PC-9 (cell line): ENCODE data around the gene CBX4.

Source experiments
- EZH2 ChIP-seq: fragments of 200-600 bp; sonication (generic); IDR thresholded peaks from 2 replicates; pipeline ENCODE4 v1.8.0; 2017; ENCODE audit warnings: antibody characterized with exemption, low read depth
- TF ChIP-seq, protein P1 (sequence below): fragments of 200-600 bp; sonication (generic); conservative IDR thresholded peaks from 2 replicates; pipeline ENCODE4 v1.6.1; 2017; ENCODE audit warnings: mixed run types, antibody characterized with exemption, mild to moderate bottlenecking, moderate library complexity

DNA sequence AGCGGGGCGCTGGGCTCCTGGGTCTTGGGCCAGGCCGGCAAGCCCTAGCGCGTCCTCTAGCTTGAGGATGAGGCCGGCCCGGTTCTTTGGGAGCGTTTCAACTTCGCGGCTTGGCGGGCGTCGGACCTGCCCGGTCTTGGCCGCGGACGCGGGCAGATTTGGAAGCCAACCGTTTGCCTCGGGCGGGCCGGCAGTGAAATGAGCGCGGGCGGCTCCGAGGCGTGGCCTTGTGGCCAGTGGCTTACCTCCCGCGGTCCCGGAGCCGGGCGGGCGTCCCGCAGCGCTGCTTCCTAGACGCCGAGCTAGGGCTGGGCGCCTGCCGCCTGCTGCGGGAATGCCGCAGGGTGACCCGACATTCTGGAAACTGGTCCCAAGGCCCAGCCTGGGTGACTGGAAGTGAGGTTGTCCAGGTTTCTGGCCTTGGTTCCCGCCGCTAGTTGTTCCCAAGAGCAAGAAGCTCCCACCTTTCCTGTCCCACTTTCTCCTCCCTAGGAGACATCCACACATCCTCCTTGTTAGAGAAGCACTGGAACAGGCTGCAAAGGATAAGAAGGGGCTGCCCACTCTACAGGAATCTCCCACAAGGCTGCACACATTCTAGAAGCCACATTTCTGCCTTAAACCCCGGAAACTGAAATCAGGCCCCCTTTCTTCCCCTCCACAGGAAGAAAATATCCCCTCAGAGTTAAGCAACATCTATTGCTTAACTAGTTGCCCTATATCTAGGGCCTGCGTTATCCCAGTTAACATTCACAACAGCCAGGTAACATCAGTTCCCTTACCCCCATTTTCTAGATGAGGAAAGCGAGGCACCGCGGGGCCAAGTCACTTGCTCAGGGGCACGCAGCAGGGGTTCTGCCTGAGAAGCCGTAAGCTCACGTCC lies 37.8 kb downstream of the CBX4 start:
- TF ChIP-seq, protein P1, sequence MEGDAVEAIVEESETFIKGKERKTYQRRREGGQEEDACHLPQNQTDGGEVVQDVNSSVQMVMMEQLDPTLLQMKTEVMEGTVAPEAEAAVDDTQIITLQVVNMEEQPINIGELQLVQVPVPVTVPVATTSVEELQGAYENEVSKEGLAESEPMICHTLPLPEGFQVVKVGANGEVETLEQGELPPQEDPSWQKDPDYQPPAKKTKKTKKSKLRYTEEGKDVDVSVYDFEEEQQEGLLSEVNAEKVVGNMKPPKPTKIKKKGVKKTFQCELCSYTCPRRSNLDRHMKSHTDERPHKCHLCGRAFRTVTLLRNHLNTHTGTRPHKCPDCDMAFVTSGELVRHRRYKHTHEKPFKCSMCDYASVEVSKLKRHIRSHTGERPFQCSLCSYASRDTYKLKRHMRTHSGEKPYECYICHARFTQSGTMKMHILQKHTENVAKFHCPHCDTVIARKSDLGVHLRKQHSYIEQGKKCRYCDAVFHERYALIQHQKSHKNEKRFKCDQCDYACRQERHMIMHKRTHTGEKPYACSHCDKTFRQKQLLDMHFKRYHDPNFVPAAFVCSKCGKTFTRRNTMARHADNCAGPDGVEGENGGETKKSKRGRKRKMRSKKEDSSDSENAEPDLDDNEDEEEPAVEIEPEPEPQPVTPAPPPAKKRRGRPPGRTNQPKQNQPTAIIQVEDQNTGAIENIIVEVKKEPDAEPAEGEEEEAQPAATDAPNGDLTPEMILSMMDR, result no peak
- no peak for TF ChIP-seq EZH2
